HL-60/S4 treated with retinoic acid at 250 ng/mL for 4 days and 3 days (cell line): ENCODE results near the gene PLAAT1.

ENCODE experiments used
- in situ Hi-C: fragments of 300-500 bp; cut with MboI; formaldehyde crosslinking; loops from 2 replicates; pipeline ENCODE4 v1.7.0; 2022; ENCODE audit warnings: low sequenced_read_pairs

The PLAAT1 gene

GRCh38 chr3:193240850-193241706 is at the start of gene PLAAT1:
PLAAT1 (plus strand) TSS chr3:193241222; CDS start chr3:193255651, 14,429 bp downstream.
- in situ Hi-C loops = no loop called here

GRCh38 chr3:193194371-193194770 is 46.7 kb upstream of the PLAAT1 start:
- in situ Hi-C loops = no loop called here

DNA sequence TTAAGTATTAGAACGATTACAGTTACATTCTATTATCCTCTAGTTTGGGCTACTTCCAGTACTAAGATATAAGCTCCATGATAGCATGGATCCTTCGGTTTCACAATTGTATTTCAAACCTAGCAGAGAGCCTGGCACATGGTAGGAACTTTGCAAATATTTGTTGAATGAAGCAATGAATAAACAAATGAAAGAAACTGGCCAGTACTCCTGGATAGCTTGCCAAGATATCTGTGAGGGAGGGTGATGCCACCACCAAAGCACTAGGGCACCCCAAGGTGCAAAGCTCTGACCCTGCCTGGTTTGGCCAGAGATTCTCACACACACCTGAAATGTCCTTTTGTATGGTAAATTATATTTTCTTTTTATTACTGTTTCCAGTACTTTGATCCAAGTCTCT is 44.3 kb upstream of the PLAAT1 start:
- in situ Hi-C loops = no loop called here

DNA sequence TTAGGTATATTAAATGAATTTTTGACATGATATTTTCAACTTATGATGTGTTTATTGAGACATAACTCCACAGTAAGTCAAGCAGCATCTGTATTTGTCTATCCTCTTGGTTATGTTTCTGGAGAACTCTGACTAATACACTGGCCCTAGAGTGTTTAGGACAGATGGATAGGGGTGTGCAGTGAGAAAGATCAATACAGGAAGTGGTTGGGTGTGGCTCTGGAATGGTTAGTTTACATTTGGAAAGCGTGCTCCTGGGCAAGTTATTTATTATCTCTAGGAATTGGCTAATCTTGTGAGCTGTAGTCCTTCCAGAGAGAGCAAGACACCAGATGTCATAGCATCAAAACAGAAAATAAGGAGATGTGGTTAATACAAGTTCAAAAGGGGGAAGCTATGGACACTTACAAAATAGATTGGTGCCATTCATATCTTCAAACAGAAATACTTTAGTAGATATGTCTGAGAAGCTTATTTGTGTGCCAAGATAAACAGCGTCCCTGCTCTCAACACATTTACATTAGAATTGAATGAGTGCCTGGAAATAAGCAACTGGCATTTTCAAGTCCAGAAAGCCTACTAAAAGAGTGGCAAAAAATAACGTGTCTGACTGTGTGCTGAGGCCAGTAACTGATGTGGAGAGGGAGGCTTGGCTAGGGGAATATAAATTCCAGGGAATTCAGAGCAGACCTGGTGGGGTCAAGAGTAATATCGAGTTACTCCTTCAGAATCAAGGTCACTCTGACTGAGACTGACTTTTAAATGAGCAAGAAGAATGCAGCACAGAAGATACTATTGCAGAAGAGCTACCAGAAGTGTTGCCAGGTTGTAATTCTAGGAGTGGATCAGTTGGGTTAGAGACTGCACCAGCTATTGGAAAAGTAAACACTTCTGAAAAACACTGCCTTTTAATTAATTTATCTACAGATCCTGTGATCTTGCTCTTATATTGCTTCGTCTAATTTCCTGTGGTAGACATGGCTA is 33.4 kb upstream of the PLAAT1 start:
- in situ Hi-C loops = no loop called here

DNA sequence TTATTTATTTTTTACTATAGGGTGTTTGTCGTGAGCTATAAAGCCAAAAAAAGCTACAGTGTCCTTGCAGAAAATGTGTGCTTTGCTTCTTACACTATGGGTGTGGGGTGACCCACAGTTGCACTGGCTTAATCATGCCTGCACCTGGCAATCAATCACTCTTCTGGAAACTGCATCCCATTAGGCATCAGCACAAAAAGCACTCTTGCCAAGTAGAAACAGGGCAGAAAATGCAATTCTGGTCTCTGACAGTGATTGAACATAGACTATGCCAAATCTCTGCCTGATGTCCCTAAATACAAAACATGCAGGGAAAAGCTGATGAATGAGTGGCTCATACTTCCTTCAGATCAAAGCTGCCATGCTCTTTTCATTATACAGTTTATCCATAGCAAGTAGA is 30.4 kb upstream of the PLAAT1 start:
- in situ Hi-C loops = no loop called here

DNA sequence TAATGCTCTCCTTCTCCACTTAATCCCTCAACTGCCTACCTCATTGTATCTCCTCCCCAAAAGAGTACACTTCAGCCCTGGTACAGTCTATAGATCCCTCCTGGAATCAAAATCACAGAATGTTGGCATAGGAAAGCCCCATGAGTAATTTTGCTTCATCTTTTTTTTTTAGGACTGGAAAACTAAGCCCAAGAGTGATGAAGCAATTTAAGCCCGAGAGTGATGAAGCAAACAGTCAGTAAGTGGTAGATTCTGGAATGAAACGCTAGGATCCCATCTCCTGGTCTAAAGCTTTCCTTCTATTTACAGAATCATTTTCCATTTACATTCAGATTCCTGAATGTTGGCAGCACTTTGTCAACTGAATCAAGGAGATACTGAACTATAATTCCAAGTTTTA is 29.8 kb upstream of the PLAAT1 start:
- in situ Hi-C loops = no loop called here

DNA sequence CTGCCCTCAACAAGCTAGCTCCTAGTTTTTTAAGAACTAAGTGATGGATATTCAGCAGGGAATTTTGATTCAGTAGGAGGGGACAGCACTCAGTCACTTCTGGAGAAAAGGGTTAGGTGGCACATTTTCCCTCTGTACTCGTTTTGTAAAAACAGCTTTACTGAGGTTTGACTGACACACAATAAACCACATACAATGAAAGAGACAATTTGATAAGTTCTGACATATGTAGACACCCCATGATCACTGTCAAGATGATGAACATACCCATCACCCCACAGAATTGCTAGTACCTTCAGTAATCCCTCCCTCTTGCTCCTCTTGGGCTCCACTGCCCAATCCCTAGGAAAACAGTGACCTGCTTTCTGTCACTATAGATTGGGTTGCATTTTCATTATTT is 29.0 kb upstream of the PLAAT1 start:
- in situ Hi-C loops = no loop called here

- in situ Hi-C loops = no loop called here
Observed at GRCh38 chr3:193212844-193213243, 28.2 kb upstream of the PLAAT1 start.

DNA sequence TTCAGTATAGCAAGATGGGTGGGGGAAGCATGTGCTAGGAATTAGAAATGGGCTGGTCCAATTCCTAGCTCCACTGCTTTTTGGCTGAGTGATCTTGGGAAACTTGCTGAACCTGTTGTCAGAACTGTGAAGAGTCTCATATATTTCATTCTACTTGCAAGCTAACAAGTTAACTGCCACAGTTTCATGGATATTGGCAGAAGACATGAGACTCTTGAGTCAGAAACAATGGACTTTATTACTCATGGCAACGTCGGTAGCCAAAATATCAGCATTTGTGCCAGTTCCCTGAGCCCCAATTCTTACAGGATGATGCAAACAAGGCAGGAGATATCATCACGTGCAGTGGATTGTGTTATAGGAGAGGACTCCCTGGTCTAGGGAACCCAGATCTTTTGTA is 26.6 kb upstream of the PLAAT1 start:
- in situ Hi-C loops = no loop called here

- in situ Hi-C loops = no loop called here
Observed at GRCh38 chr3:193225302-193226125, 15.5 kb upstream of the PLAAT1 start.

GRCh38 chr3:193228206-193228605 is 12.8 kb upstream of the PLAAT1 start:
- in situ Hi-C loops = no loop called here

- in situ Hi-C loops = no loop called here
Observed at GRCh38 chr3:193229851-193230420, 11.1 kb upstream of the PLAAT1 start.

GRCh38 chr3:193230610-193231009 is 10.4 kb upstream of the PLAAT1 start:
- in situ Hi-C loops = no loop called here

DNA sequence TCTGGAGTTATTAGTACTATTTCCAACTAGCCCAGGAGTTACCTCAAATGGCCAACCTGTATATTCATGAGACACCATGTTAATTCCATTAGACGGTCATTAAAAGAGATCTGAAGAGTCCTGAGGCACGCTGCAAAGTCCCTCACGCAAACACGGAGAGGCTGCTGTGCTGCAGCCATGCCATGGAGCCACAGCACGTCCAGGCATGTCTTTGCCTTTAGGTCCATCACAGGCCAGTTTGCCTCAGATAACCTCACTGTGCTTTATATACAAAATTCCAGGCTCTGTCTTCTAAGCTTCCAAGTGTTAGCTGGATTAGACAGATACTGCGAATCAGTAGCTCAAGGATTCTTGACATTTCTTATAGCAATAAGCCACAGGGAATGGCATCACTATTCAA is 9.8 kb upstream of the PLAAT1 start:
- in situ Hi-C loops = no loop called here

GRCh38 chr3:193236599-193236998 is 4.4 kb upstream of the PLAAT1 start:
- in situ Hi-C loops = no loop called here

- in situ Hi-C loops = no loop called here
Observed at GRCh38 chr3:193237030-193237429, 4.0 kb upstream of the PLAAT1 start.

DNA sequence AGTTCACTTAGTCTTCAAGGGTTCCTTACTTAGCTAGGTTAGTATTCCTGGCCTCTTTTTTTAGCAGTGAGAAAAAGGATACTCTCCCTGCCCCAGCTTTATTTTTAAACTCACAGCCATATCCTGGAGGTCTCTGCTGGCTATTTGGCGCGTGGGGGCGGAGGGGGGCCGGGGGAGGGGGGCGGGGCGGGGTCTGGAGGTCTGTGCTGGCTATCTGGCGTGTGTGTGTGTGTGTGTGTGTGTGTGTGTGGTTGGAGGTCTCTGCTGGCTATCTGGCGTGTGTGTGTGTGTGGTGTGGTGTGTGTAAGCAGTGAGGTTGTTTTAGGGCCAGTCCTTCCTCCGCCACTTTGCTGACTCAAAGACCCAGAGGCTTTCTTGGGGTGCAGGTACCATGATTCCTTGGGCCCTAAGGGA is 579 bp upstream of the PLAAT1 start:
- in situ Hi-C loops = no loop called here

DNA sequence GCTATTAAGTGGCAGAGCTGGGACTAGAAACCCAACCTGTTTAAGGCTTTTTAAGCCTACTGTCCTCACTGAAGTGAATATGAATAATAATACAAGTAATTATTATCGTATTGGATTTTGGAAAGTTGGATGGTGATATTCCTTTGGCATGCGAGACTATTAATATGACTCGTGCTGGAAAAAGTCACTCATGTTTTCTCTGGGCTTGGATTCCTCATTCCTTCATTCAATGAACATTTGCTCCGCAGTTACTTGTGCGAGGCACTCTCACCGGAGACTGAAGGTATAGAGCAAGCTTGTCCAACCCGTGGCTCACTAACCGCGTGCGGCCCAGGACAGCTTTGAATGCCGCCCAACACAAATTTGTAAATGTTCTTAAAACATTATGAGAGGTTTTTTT is 694 bp downstream of the PLAAT1 start:
- in situ Hi-C loops = no loop called here

GRCh38 chr3:193243571-193243970 is 2.5 kb downstream of the PLAAT1 start:
- in situ Hi-C loops = no loop called here

DNA sequence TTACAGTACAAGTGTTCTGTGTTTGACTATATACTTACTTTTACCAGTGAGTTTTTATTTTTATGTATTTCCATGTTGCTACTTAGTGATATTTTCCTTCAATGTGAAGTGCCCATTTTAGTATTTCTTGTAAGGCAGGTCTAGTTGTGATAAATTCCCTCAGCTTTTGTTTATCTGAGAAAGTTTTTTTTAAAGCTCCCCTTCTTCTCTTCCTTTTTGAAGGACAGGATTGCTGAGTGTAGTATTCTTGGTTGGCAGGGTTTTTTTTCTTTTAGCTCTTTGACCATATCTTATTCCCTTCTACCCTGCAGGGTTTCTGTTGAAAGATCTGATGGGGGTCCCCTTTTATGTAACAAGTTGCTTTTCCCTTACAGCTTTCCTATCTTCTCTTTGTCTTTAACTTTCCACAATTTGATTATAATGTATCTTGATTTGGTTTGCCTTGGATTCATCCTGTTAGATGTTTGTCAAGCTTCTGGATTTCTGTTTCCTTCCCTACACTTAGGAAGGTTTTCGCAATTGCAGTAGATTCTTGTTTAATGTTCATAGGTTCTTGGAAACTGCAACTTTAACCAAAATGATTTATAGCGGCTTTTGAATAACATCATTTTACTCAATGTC is 7.9 kb downstream of the PLAAT1 start:
- in situ Hi-C loops = no loop called here
